Psoas muscle (tissue), 8 donors: ENCODE measurements around the gene RCOR3. TPM values are rescaled to one million over a fixed set of nuclear protein-coding genes. Genes with fewer than 3 reads are reported as not detected.

ENCODE experiments used
- ATAC-seq, 4 donors: fragments of 200-7000 bp; cut with Tn5 transposase; one replicate each; pipeline ENCODE4 v1.9.1; 2020; ENCODE audit warnings: moderate library complexity in 3 of 4, mild to moderate bottlenecking in 2 of 4
- DNase-seq, 2 donors: peaks; one replicate each; pipeline ENCODE4 v3.0.0-alpha.2; 2020
- H3K27ac ChIP-seq: fragments of 200-600 bp; one replicate; pipeline ENCODE4 v1.8.0; 2022
- H3K27me3 ChIP-seq, 3 donors: fragments of 200-600 bp in 1 of 3; one replicate each; pipeline versions ENCODE4 v1.6.1 to v1.8.0; 2013 to 2022; ENCODE audit warnings: low read length in 2 of 3, mild to moderate bottlenecking in 2 of 3, moderate library complexity in 1 of 3; ENCODE audit not compliant: insufficient read depth in 3 of 3
- H3K36me3 ChIP-seq, 2 donors: fragments of 200-600 bp in 1 of 2; one replicate each; pipeline versions ENCODE4 v1.6.1 to v1.8.0; 2013 to 2022; ENCODE audit warnings: low read depth in 1 of 2, mild to moderate bottlenecking in 1 of 2, moderate library complexity in 1 of 2; ENCODE audit not compliant: insufficient read depth in 1 of 2
- H3K4me1 ChIP-seq: fragments of 200-600 bp; one replicate; pipeline ENCODE4 v1.8.0; 2022
- H3K4me3 ChIP-seq: fragments of 200-600 bp; one replicate; pipeline ENCODE4 v1.8.0; 2022; ENCODE audit warnings: mild to moderate bottlenecking
- H3K9me3 ChIP-seq: fragments of 200-600 bp; one replicate; pipeline ENCODE4 v1.8.0; 2022
- WGBS, 3 donors: extraction: QIAGEN DNeasy Blood & Tissue Kit; methylation state at CpG; one replicate each; pipeline versions ENCODE4 v1.1.6 to v1.1.7; 2013; 5-methylcytosine and 5-hydroxymethylcytosine counted together
- intact Hi-C, 2 donors: fragments of 100-400 bp; cut with DNase I; formaldehyde crosslinking; loops; one replicate each; pipeline versions ENCODE4 v1.11.0 to v1.14.2; 2022
- polyA plus RNA-seq, 3 donors: library from polyadenylated mRNA; stranded (reverse); fragments of 200-250 nt; gene quantifications; one replicate each; pipeline ENCODE4 v1.2.3, GENCODE V29; 2013
- total RNA-seq, 4 donors: library from RNA; stranded (reverse); fragmentation: NEBNext Ultra II Directional in 2 of 4; extraction: Animal tissue kit (Norgen Biotek cat#: 25700) in 2 of 4; gene quantifications; one replicate each; pipeline versions ENCODE4 v1.2.1 to v1.2.4, GENCODE V29; 2021 to 2023
- TF ChIP-seq, protein P1 (sequence below): fragments of 200-600 bp; IDR thresholded peaks from one replicate; pipeline ENCODE4 v1.8.0; 2022; ENCODE audit warnings: antibody characterized with exemption
- donor health status: healthy with polysubstance abuse.
- donor health status: DM: no; HTN: no; CAD: no; lungs with moderate emphysema.
- donor health status: Bipolar disorder and iron deficiency.
- donor health status: healthy.
- donor health status: DM: yes; HTN: yes; CAD: no.
- donor health status: DM: no; HTN: no; CAD: no.
- donor health status: DM: no; HTN: no; CAD: no.
- donor health status: DM: yes; HTN: yes; CAD: no.

The RCOR3 gene
- total and polyA plus RNA-seq, 7 donors = 29.4 to 95.7 (median 70.2) TPM

DNA sequence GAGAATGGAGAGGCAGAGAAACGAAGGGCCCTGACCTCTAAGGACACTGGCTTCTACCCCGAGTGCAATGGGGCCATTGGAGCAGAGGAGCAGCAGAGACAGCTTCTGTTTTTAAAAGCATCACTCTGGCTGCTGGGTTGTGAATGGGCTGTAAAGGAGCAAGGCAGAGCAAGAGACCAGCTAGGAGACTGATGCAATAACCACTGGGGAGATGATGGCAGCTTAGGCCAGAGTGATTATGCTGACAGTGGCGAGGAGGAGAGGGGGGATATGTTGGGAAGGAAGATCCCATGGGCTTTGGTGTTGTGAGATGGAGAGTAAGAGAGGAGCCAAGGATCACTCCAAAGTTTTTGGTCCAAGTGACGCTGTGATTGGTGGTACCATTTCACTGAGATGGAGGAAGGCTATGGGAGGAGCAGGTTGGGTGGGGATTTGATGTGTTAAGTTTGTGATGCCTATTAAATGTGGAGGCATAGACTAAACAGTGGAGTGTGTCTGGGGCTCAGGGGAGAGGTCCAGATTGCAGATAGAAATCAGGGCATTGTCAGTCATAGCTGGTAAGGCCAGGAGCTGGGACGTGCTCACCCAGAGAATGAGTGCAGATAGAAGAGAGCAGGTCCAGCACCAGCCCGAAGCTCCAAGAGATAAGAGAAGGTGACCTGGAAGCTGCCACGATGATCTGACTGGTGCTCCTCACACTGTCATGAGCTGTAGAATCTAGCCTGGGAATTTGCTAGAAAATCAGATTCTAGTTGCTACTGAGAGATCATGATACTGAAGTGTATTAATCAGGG lies 78.5 kb downstream of the RCOR3 start:
- no peaks in the 10 kb centered on the region for H3K27me3 ChIP-seq
- intact Hi-C loops = no loop called here
- ATAC-seq (no peak), DNase-seq (no peak)
- 86 to 90% (median 87%) methylated on average over 7 of the region's 7 CpGs for WGBS, 3 donors
- H3K4me3 ChIP-seq = no peak overlapping the region
- no peaks in the 10 kb centered on the region for H3K9me3 ChIP-seq
- no peaks in the 10 kb centered on the region for H3K36me3 ChIP-seq
- TF ChIP-seq, protein P1, sequence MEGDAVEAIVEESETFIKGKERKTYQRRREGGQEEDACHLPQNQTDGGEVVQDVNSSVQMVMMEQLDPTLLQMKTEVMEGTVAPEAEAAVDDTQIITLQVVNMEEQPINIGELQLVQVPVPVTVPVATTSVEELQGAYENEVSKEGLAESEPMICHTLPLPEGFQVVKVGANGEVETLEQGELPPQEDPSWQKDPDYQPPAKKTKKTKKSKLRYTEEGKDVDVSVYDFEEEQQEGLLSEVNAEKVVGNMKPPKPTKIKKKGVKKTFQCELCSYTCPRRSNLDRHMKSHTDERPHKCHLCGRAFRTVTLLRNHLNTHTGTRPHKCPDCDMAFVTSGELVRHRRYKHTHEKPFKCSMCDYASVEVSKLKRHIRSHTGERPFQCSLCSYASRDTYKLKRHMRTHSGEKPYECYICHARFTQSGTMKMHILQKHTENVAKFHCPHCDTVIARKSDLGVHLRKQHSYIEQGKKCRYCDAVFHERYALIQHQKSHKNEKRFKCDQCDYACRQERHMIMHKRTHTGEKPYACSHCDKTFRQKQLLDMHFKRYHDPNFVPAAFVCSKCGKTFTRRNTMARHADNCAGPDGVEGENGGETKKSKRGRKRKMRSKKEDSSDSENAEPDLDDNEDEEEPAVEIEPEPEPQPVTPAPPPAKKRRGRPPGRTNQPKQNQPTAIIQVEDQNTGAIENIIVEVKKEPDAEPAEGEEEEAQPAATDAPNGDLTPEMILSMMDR = no peak
- H3K27ac ChIP-seq = no peak overlapping the region
- no peaks in the 10 kb centered on the region for H3K4me1 ChIP-seq

DNA sequence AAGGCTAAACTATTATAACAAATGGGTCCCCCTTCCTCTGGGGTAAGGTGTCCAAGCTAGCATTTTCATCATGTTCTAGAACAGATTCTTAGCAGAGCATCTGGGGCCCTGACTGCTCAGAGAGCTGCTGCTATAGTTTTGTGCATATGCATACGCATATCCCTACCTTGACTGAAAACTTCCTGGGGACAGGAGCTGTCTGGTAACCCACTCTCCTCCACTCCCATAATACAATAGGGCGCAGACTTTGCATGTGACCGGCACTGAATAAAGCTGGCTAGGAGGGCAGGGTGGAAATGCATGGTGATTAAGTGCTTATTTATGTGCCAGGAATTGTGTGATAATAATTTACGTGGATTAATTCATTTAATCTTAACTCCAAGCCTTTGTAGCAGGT lies 79.1 kb downstream of the RCOR3 start:
- Histone ChIP-seq H3K36me3 (no peaks in the 10 kb centered on the region), H3K27ac (no peak overlapping the region), H3K4me3 (no peak overlapping the region), H3K9me3 (no peaks in the 10 kb centered on the region), H3K27me3 (no peaks in the 10 kb centered on the region), H3K4me1 (no peaks in the 10 kb centered on the region)
- DNase-seq (no peak), ATAC-seq (no peak)
- intact Hi-C loops = no loop called here
- TF ChIP-seq, protein P1 = no peak
- 89 to 96% (median 94%) methylated on average over 4 of the region's 4 CpGs for WGBS, 3 donors

DNA sequence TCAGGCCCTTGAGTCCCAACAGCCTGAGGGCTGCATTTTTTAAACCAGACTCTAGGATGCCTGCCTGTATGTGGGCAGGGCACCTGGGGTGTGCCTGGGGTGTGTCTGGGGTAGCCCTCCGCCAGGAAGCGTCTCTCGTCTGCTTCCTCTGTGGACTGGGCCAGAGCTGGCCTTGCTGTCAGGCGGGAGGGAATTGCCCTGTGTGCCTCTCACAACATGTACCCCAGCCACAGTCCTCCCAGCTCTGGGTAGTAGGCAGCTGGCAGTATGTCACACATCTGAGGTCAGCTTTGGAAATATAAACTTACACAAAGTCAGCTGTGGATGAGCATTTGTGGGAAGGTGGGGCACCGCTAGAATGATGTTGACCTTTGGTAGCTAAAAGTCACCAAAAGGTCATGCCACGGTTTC lies 80.5 kb downstream of the RCOR3 start:
- Histone ChIP-seq H3K27me3 (no peaks in the 10 kb centered on the region), H3K4me1 (no peaks in the 10 kb centered on the region), H3K4me3 (no peak overlapping the region), H3K9me3 (no peaks in the 10 kb centered on the region), H3K27ac (no peak overlapping the region), H3K36me3 (no peaks in the 10 kb centered on the region)
- TF ChIP-seq, protein P1 = no peak
- ATAC-seq (no peak), DNase-seq (no peak)
- intact Hi-C loops = no loop called here
- WGBS, 3 donors = 61 to 81% (median 74%) methylated on average over 6 of the region's 6 CpGs

DNA sequence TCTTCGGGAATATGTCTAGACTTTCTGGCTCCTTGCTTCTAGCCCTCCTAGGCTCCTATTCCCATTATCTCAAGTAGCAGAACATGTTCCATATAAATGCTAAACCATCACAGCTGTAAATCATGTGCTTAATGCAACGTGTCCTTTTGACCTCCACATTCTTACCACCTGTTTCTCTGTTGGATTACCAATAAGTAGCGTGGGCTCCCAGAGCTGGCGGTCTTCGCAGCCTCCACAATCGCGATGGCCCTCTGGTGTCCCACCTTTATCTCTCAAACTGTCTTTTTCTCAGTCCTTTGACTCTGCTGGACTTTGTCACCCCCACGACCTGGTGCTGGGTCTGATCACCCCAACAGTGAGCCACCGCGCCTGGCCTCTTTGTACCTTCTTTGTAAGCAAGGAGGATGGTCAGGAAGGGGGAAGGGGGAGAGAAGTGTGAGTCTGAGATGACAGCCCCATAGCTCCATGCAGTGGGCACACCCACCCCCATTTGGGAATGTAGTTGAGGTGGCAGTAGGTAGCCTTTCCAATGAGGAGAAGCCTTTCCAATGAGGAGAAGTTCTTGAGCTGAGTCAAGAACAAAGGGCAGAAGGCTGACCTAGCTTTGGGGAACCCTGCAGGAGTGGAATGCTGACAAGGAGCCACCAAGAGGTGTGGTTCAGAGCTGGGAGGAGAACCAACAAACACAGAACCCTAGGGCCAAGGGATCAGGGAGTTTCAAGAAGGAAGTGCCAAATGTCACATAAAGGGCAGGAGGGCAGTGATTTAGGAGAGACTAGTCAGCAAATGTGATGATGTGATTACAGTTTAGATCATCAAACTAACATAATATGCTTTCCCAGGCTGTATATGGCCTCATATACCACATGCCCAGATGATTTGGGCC lies 81.7 kb downstream of the RCOR3 start:
- Histone ChIP-seq H3K27me3 (no peaks in the 10 kb centered on the region), H3K4me3 (no peak overlapping the region), H3K9me3 (no peaks in the 10 kb centered on the region), H3K4me1 (no peaks in the 10 kb centered on the region), H3K36me3 (no peaks in the 10 kb centered on the region), H3K27ac (no peak overlapping the region)
- whole genome bisulfite sequencing, 3 donors = 71 to 74% (median 72%) methylated on average over 10 of the region's 10 CpGs
- DNase-seq (no peak), ATAC-seq (no peak)
- intact Hi-C loops = no loop called here
- TF ChIP-seq, protein P1 = no peak
